ENCODE measurements around the gene METTL25B. TPM values are rescaled to one million over a fixed set of nuclear protein-coding genes. Genes with fewer than 3 reads are reported as not detected.
A peak's percentile ranks its signal among the peaks of the same experiment; 100 is the strongest.

The METTL25B gene
- total and polyA plus RNA-seq, 12 donors: 12.8 to 45.2 (median 15.6) TPM

DNA sequence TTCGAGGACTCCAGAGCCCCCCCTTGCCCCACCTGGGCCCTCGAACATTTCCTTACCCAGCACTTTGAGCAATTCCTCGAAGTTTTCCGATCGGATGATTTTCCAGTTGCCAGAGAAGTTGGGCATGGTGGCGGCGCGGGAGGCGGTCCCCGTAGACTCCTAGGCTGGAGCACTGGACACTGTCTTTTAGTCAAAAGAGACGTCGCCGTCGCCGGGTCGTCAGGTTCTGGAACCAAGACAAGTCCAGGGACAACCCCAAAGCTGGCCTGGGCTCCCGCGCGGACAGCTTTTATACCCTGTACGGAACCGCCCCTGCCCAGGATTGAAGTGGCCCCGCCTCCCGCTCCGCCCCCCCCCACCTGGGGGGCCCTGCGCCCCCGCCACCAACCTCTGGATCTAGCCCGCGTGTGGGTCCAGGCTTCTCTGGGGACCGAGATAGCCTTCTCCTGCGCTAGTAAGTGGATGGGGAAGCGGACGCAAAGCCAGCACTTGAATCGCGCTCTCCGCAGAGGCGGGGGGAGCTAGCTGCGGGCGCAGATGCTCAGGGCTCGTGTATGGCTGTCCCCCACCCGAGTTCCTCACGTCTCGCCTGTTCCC, 22.9 kb upstream of the METTL25B start, which contains the start of gene CRABP2:
Gene CRABP2 (minus strand): TSS at position 263 of the 597 bp plus-strand sequence. CDS start 137 bp downstream, at position 126.
- ATAC-seq: peak in 5 of 8 donors; percentile 2 to 21 (median 18)
- Histone ChIP-seq H3K9me3 (no peaks in the 10 kb centered on the region), H3K27me3 (peaks cover 5 to 68% (median 48%) of the 10 kb centered on the region in 7 donors), H3K36me3 (no peaks in the 10 kb centered on the region), H3K4me3 (peak within 1 kb of the TSS; percentile 20 to 53 (median 48)), H3K4me1 (peaks cover 17 to 63% (median 40%) of the 10 kb centered on the region in 9 donors), H3K27ac (peak within 1 kb of the TSS; percentile 13 to 82 (median 70))
- 0 to 1% methylated on average over 41 to 42 of the region's 42 CpGs for WGBS, 2 donors
- TF ChIP-seq, protein P1, sequence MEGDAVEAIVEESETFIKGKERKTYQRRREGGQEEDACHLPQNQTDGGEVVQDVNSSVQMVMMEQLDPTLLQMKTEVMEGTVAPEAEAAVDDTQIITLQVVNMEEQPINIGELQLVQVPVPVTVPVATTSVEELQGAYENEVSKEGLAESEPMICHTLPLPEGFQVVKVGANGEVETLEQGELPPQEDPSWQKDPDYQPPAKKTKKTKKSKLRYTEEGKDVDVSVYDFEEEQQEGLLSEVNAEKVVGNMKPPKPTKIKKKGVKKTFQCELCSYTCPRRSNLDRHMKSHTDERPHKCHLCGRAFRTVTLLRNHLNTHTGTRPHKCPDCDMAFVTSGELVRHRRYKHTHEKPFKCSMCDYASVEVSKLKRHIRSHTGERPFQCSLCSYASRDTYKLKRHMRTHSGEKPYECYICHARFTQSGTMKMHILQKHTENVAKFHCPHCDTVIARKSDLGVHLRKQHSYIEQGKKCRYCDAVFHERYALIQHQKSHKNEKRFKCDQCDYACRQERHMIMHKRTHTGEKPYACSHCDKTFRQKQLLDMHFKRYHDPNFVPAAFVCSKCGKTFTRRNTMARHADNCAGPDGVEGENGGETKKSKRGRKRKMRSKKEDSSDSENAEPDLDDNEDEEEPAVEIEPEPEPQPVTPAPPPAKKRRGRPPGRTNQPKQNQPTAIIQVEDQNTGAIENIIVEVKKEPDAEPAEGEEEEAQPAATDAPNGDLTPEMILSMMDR (IDR thresholded peaks at IDR 0.05): no peak
- DNase-seq: no peak
- intact Hi-C loops (cut with DNase I): no loop called here

GRCh38 chr1:156705918-156706656, 22.2 kb upstream of the METTL25B start:
- Histone ChIP-seq H3K27me3 (peaks cover 5 to 62% (median 41%) of the 10 kb centered on the region in 7 donors), H3K27ac (peak overlapping the region; percentile 13 to 82 (median 70)), H3K4me1 (peaks cover 17 to 65% (median 40%) of the 10 kb centered on the region in 9 donors), H3K9me3 (no peaks in the 10 kb centered on the region), H3K36me3 (no peaks in the 10 kb centered on the region), H3K4me3 (peak overlapping the region; percentile 20 to 53 (median 48))
- ATAC-seq: peak in 7 of 8 donors; percentile 53 to 83 (median 68)
- intact Hi-C loops (cut with DNase I): no loop called here
- peak; percentile 57 to 58 for DNase-seq
- TF ChIP-seq, protein P1 (IDR thresholded peaks at IDR 0.05): peak; percentile 62 to 89 (median 82)
- 1 to 2% methylated on average over 45 of the region's 45 CpGs for WGBS, 2 donors

DNA sequence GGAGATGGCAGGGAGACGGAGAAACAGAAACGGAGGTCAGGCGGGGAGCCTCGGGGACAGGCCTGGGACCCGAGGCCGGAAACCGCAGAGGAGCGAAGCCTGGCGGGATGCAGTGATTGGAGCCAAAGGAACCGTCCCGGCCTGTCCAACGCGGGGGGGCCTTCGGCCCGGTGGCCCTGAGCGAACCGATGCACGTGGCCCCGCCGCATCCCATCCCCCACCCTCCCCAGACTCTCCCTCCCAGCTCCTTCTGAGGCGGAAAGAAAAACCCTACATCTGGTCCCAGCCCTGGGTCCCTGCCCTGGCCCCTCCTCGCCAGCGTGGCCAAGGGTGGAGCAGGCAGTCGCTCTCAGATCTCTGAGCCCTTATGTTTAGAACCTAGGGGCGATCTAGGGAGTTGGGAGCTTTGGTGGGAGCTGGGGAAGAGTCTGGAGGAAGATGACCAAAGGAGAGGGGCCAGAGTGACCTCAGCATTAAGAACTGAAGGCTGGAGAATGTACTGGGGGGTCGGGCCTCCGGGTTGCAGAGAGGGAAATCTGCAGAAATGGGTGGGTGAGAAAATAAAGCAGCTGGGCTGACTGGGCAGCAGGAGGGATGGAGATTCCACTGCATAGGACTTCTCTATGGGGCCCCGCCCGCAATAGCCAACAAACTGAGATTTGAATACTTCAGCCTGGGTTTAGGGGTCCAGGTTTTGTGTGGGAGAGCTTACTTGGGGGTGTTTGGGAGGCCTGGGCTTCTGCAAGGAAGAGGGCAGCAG, 21.4 kb upstream of the METTL25B start:
- peaks cover 17 to 65% (median 40%) of the 10 kb centered on the region in 9 donors for H3K4me1 ChIP-seq
- intact Hi-C loops (cut with DNase I): no loop called here
- peak; percentile 69 to 72 for DNase-seq
- H3K27ac ChIP-seq: peak overlapping the region in 9 of 10 donors; percentile 13 to 82 (median 70)
- 12 to 22% methylated on average over 26 to 29 of the region's 29 CpGs for WGBS, 2 donors
- H3K4me3 ChIP-seq: peak overlapping the region in 9 of 10 donors; percentile 31 to 53 (median 48)
- H3K36me3 ChIP-seq: no peaks in the 10 kb centered on the region
- TF ChIP-seq, protein P1 (IDR thresholded peaks at IDR 0.05): no peak
- peaks cover 5 to 54% (median 34%) of the 10 kb centered on the region in 7 donors for H3K27me3 ChIP-seq
- H3K9me3 ChIP-seq: no peaks in the 10 kb centered on the region
- ATAC-seq: peak; percentile 38 to 75 (median 68)
